Transverse colon (tissue), 4 donors: ENCODE data around the gene IPO4. TPM values are rescaled to one million over a fixed set of nuclear protein-coding genes. Genes with fewer than 3 reads are reported as not detected.

Source experiments
- DNase-seq: peaks from one replicate; pipeline ENCODE4 v3.0.0-alpha.2; 2019
- H3K27ac ChIP-seq, 4 donors: fragments of 200-600 bp; sonication (generic); 2 replicates each; pipeline ENCODE4 v1.5.1; 2016 to 2018; ENCODE audit warnings: inconsistent platforms in 4 of 4
- H3K27me3 ChIP-seq: fragments of 200-600 bp; sonication (generic); 2 replicates; pipeline ENCODE4 v1.5.1; 2017; ENCODE audit warnings: inconsistent platforms
- H3K36me3 ChIP-seq, 4 donors: fragments of 200-600 bp; sonication (generic); 2 replicates each; pipeline ENCODE4 v1.5.1; 2017 to 2019; ENCODE audit warnings: inconsistent platforms in 4 of 4
- H3K4me1 ChIP-seq, 4 donors: fragments of 200-600 bp; sonication (generic); 2 replicates each; pipeline ENCODE4 v1.5.1; 2017 to 2020; ENCODE audit warnings: inconsistent platforms in 4 of 4
- H3K4me3 ChIP-seq, 4 donors: fragments of 200-600 bp; sonication (generic); 1 replicate in 1 of 4; 2 replicates in 3 of 4; pipeline versions ENCODE4 v1.5.1 to v1.6.1; 2017 to 2019; ENCODE audit warnings: inconsistent platforms in 4 of 4
- H3K9me3 ChIP-seq, 2 donors: fragments of 200-600 bp; sonication (generic); 2 replicates each; pipeline ENCODE4 v1.5.1; 2017 to 2019; ENCODE audit warnings: inconsistent platforms in 2 of 2
- CTCF ChIP-seq, 5 experiments: fragments of 200-600 bp in 3 of 5; fragments of 450-650 bp in 2 of 5; sonication (generic) in 3 of 5; IDR thresholded peaks; 1 replicate in 2 of 5; 2 replicates in 3 of 5; pipeline ENCODE4 v1.5.1; 2016 to 2017; ENCODE audit warnings: antibody characterized with exemption in 5 of 5, inconsistent platforms in 3 of 5, mild to moderate bottlenecking in 2 of 5, moderate library complexity in 1 of 5
- EP300 ChIP-seq: sonication (generic); formaldehyde crosslinking; IDR thresholded peaks from one replicate; pipeline ENCODE4 v1.6.1; 2017; ENCODE audit warnings: antibody characterized with exemption, low read depth
- POLR2A ChIP-seq: fragments of 450-650 bp; IDR thresholded peaks from one replicate; pipeline ENCODE4 v1.6.1; 2016; ENCODE audit warnings: antibody characterized with exemption, mild to moderate bottlenecking, moderate library complexity
- POLR2AphosphoS5 ChIP-seq, 3 donors: sonication (generic); formaldehyde crosslinking; IDR thresholded peaks; one replicate each; pipeline ENCODE4 v1.6.1; 2016; ENCODE audit warnings: antibody characterized with exemption in 3 of 3
- WGBS, 2 donors: methylation state at CpG; one replicate each; pipeline ENCODE4 v1.1.5; 2018; ENCODE audit warnings: low coverage in 1 of 2; 5-methylcytosine and 5-hydroxymethylcytosine counted together
- in situ Hi-C, 4 donors: fragments of 200-750 bp; cut with MboI; loops; one replicate each; pipeline versions ENCODE4 v1.15.0 to v1.15.1; 2017; ENCODE audit warnings: low sequenced_read_pairs in 3 of 4, low pct_ligation_motif_present in 1 of 4, low pct_unique_long_range_greater_than_20kb in 1 of 4
- intact Hi-C: fragments of 100-400 bp; cut with DNase I; formaldehyde crosslinking; loops from one replicate; pipeline ENCODE4 v1.15.1; 2023; ENCODE audit warnings: low total_unique reads
- total RNA-seq, 4 donors: library from RNA; depleted of rRNA; stranded (reverse); fragments of >200 nt; gene quantifications; one replicate each; pipeline ENCODE4 v1.1.0, GENCODE V29; 2016

Gene IPO4
- total RNA-seq, 4 donors from 2014 or later, result 10.0 to 60.5 (median 37.3) TPM

GRCh38 chr14:24160850-24161804 is 27.5 kb downstream of the IPO4 start, which contains the start of gene IRF9:
IRF9 (plus strand) TSS chr14:24161265; CDS start chr14:24162145, 880 bp downstream.
- peak; percentile 98 for DNase-seq
- H3K4me1 ChIP-seq, result peaks cover 22 to 32% (median 24%) of the 10 kb centered on the region in 4 donors
- intact Hi-C loops (no loop called here), in situ Hi-C loops (no loop called here)
- H3K9me3 ChIP-seq, result no peaks in the 10 kb centered on the region
- H3K36me3 ChIP-seq, result peaks cover 0 to 58% (median 23%) of the 10 kb centered on the region in 4 donors
- H3K27ac ChIP-seq, result peak within 1 kb of the TSS; percentile 91 to 95 (median 94)
- H3K4me3 ChIP-seq, result peak within 1 kb of the TSS; percentile 36 to 78 (median 64)
- 0 to 2% methylated on average over 2 to 12 of the region's 12 CpGs for WGBS, 2 donors
- H3K27me3 ChIP-seq, result no peaks in the 10 kb centered on the region
- TF ChIP-seq POLR2AphosphoS5 (IDR thresholded peaks at IDR 0.05) (peak; percentile 84 to 89 (median 88)), POLR2A (peak; percentile 75), EP300 (peak; percentile 61), CTCF (IDR thresholded peaks at IDR 0.05) (peak; percentile 93 to 99 (median 96))

- Histone ChIP-seq H3K36me3 (peaks cover 0 to 58% (median 24%) of the 10 kb centered on the region in 4 donors), H3K9me3 (no peaks in the 10 kb centered on the region), H3K4me3 (no peak overlapping the region), H3K27me3 (no peaks in the 10 kb centered on the region), H3K4me1 (peaks cover 22 to 32% (median 24%) of the 10 kb centered on the region in 4 donors), H3K27ac (peak overlapping the region; percentile 91 to 95 (median 94))
- 99% methylated on average over 4 of the region's 4 CpGs; no CpG with 5 or more reads in 1 of the 2 donors for WGBS, 2 donors
- TF ChIP-seq POLR2A, result no peak
- TF ChIP-seq EP300, result no peak
- TF ChIP-seq CTCF (IDR thresholded peaks at IDR 0.05), result no peak
- TF ChIP-seq POLR2AphosphoS5 (IDR thresholded peaks at IDR 0.05), result no peak
- DNase-seq, result no peak
- in situ Hi-C loops (no loop called here), intact Hi-C loops (no loop called here)
Measured at GRCh38 chr14:24160499-24160849, 28.1 kb downstream of the IPO4 start.

DNA sequence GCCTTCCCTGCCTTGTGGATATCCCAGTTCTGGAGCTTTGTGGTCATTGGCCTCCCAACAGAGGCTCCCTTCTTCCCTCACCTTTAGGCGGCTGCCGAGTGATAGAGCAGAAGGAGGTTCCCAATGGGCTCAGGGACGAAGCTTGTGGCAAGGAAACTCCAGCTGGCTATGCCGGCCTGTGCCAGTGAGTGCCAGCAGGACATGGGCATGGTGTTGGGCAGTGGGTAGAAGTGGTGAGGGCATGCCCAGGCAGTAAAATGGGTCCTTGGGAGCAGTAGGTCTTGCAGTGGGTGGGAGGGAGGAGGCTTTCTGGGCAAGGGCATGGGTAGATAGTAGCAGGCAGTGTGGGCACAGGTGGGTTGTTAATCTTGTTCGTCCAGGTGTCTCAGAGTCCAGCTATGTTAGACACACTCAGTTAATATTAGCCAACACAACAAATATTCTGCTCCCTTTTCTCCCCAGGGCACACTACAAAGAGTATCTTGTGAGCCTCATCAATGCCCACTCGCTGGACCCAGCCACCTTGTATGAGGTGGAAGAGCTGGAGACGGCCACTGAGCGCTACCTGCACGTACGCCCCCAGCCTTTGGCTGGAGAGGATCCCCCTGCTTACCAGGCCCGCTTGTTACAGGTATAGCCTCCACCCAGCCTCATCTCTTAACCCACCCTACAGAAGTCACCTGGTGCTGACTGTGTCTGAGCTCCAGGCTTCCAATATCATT is 28.7 kb downstream of the IPO4 start:
- no peaks in the 10 kb centered on the region for H3K9me3 ChIP-seq
- peak overlapping the region; percentile 91 to 95 (median 94) for H3K27ac ChIP-seq
- no peak for DNase-seq
- no peaks in the 10 kb centered on the region for H3K27me3 ChIP-seq
- H3K36me3 ChIP-seq, result peaks cover 0 to 60% (median 26%) of the 10 kb centered on the region in 4 donors
- in situ Hi-C loops, result no loop called here
- intact Hi-C loops, result loop anchor here (10.0 kb wide), 1 partner anchor 55 kb away; no protein-coding TSS in a partner anchor
- no peak for TF ChIP-seq CTCF (IDR thresholded peaks at IDR 0.05)
- no peak for TF ChIP-seq POLR2A
- no peak for TF ChIP-seq EP300
- TF ChIP-seq POLR2AphosphoS5 (IDR thresholded peaks at IDR 0.05), result no peak
- H3K4me1 ChIP-seq, result peaks cover 22 to 32% (median 24%) of the 10 kb centered on the region in 4 donors
- 90 to 100% methylated on average over 1 to 11 of the region's 11 CpGs for WGBS, 2 donors
- no peak overlapping the region for H3K4me3 ChIP-seq

- H3K9me3 ChIP-seq, result no peaks in the 10 kb centered on the region
- in situ Hi-C loops, result no loop called here
- H3K36me3 ChIP-seq, result peaks cover 0 to 52% (median 25%) of the 10 kb centered on the region in 4 donors
- H3K27me3 ChIP-seq, result no peaks in the 10 kb centered on the region
- intact Hi-C loops, result loop anchor here (10.0 kb wide), 1 partner anchor 53 kb away; no protein-coding TSS in a partner anchor
- H3K4me3 ChIP-seq, result no peak overlapping the region
- peaks cover 8 to 15% (median 13%) of the 10 kb centered on the region in 4 donors for H3K4me1 ChIP-seq
- no peak for TF ChIP-seq POLR2A
- no peak for TF ChIP-seq CTCF (IDR thresholded peaks at IDR 0.05)
- no peak for TF ChIP-seq POLR2AphosphoS5 (IDR thresholded peaks at IDR 0.05)
- TF ChIP-seq EP300, result no peak
- 92% methylated on average over 12 of the region's 12 CpGs; no CpG with 5 or more reads in 1 of the 2 donors for WGBS, 2 donors
- no peak for DNase-seq
- no peak overlapping the region for H3K27ac ChIP-seq
Measured at GRCh38 chr14:24157331-24157730, 31.3 kb downstream of the IPO4 start.
